ENCODE measurements around the gene OR52K1.

DNA sequence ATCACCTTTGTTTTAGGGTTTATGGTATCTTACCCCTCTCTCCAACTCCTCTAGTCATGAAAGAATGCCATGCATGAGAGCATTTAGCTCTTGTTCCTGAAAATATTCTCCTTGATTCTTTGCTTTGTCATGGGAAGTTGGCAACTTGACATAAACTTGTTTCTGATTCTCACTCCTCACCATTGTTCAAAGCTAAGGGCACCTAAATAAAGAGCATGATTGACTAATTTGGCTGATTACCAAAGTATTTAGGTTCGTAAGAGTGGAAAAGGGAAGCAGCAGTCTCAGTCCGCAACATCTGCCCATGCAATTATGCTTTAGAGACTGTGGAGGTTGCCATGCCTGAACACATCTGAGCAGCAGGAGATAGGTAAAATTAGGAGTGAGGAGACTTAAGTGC lies 26.4 kb downstream of the OR52K1 start:
- TF ChIP-seq NFE2L2 (conservative IDR thresholded peaks at IDR 0.05; ENCODE audit: low read length): no peak
- TF ChIP-seq TP53 (CRISPR knock-in tag; IDR thresholded peaks at IDR 0.05): no peak
- no peak for TF ChIP-seq RAD21 (conservative IDR thresholded peaks at IDR 0.05 in 1 of 2, IDR thresholded peaks at IDR 0.05 in 1 of 2)
- TF ChIP-seq SMC3 (IDR thresholded peaks at IDR 0.05): no peak
- no peak for TF ChIP-seq FOSL2 (IDR thresholded peaks at IDR 0.05)
- no peak for TF ChIP-seq FOSL2 (CRISPR knock-in tag; IDR thresholded peaks at IDR 0.05)
- no peak for TF ChIP-seq CTCF (IDR thresholded peaks at IDR 0.05)
- no peak for TF ChIP-seq POLR2A (IDR thresholded peaks at IDR 0.05; ENCODE audit: low read length)
- TF ChIP-seq PHF8 (IDR thresholded peaks at IDR 0.05; ENCODE audit: borderline replicate concordance, low read depth): no peak

All from A549 (cell line).